Activated CD4-positive, alpha-beta T cell treated with anti-CD3 and anti-CD28 coated beads, Interleukin-2, amount 50 U/mL, for 16 hours (primary cell): ENCODE measurements around the gene TSPAN32.
A peak's percentile ranks its signal among the peaks of the same experiment; 100 is the strongest.

Experiments used
- DNase-seq: peaks from one replicate; pipeline ENCODE4 v3.0.0-alpha.2; 2020

TSPAN32 gene, protein sequence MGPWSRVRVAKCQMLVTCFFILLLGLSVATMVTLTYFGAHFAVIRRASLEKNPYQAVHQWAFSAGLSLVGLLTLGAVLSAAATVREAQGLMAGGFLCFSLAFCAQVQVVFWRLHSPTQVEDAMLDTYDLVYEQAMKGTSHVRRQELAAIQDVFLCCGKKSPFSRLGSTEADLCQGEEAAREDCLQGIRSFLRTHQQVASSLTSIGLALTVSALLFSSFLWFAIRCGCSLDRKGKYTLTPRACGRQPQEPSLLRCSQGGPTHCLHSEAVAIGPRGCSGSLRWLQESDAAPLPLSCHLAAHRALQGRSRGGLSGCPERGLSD

DNA sequence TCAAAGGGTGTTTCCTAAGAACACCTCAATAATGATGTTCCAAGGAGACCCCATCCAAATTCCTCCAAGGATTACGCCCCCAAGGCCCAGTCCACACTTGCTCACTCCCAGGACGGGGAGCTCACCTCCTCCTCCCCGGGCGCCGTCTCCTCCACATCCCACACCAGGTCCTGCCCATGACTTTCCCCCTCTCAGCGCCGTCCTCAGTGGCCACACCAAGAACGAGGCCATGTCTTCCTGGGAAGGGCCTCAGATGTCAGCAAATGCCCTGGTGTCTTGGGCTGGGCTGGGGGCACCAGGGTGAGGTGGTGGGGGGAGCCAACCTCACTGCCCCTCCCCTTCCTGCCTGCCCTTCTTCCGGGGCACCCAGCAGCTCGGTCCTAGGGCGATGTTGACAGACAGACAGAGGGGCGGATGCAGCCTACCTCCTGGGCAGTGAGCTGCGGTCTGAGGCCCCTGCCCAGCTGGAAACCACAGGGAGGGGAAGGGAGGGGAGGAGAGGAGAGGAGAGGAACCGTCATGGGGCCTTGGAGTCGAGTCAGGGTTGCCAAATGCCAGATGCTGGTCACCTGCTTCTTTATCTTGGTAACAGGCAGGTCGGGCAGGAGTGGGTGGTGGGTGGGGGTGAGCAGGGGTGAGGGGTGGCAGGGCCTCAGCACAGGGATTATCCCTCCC, at the start of gene TSPAN32, which contains the start of gene C11orf21:
Gene TSPAN32, plus strand, starts transcription at position 383 of the 675 bp plus-strand sequence. Its CDS starts 137 bp downstream, at position 520.
Gene C11orf21, minus strand, starts transcription at position 288 of the 675 bp plus-strand sequence. Its CDS starts 110 bp downstream, at position 178.
- peak; percentile 74 for DNase-seq

DNA sequence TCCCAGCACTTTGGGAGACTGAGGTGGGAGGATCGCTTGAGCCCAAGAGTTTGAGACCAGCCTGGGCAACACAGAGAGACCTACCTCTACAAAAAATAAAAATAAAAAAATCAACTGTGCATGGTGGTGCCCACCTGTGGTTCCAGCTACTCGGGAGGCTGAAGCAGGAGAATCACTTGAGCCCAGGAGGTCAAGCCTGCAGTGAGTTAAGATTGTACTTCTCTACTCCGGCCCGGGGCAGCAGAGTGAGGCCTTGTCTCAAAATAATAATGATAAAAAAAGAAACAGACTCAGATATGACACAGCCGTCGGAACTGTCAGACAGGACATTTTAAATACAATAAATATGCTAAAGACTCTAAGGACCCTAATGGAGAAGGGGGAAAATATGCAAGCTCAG, 49.8 kb upstream of the TSPAN32 start:
- DNase-seq: no peak

DNA sequence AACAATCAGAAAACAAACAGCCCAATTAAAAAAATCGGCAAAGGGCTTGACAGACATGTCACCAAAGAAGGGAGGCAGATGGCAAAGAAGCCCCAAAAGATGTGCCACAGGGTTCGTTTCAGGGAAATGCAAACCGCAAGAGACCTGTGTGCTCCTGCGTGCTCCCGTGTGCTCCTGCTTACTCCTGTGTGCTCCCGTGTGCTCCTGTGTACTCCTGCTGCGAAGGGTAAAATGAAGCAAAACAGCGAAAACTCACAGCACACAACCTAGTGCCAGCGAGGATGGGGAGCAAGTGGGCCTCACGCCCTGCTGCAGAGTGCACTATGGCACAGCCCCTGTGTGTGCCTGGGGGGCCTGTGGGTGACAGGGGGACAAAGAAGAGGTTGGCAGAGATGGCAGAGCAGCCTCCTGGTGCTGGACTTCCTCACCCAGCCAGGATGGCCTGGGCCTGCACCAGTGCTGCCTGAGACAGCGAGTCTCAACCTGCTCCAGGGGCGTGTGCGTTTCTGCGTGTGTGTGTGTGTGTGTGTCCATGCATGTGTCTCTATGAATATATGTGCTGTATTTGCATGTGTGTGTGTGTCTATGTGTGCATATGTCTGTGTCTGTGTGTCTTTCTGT, 45.4 kb upstream of the TSPAN32 start:
- DNase-seq: no peak

DNA sequence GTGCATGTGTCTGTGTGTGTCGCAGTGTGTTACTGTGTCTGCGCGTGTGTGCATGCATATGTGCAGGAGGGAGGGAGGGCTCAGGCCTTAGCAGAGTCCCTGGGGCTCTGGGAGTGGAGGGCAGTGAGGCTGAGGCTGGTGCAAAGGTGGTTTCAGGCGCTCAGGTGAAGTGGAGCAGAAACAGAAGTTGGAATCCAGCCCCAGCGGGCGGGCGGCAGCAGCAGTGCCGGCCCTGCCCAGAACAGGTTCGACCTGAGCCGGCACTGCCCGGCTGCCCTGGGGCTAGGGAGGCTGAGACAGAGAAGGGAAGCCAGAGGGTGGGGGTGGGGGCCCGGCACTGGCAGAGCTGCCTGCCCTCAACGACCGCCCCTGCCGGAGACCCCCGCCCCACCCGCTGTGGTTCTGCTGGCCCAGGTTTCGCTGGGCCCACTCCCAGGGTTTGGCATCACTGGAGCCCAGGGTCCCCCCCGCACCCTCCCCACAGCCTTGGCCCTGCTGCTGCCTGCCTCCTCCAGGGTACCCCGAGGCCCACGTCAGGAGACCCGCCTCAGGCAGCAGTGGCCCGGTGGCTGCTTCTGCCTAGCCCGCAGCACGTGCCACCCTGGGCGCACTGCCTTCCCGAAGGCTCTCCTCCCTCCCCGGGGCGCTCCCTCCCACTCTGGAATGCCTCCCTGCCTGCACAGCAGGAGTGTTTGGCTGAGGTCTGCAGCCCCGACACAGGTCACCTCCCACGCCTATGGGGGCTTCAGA, 44.7 kb upstream of the TSPAN32 start:
- no peak for DNase-seq

DNA sequence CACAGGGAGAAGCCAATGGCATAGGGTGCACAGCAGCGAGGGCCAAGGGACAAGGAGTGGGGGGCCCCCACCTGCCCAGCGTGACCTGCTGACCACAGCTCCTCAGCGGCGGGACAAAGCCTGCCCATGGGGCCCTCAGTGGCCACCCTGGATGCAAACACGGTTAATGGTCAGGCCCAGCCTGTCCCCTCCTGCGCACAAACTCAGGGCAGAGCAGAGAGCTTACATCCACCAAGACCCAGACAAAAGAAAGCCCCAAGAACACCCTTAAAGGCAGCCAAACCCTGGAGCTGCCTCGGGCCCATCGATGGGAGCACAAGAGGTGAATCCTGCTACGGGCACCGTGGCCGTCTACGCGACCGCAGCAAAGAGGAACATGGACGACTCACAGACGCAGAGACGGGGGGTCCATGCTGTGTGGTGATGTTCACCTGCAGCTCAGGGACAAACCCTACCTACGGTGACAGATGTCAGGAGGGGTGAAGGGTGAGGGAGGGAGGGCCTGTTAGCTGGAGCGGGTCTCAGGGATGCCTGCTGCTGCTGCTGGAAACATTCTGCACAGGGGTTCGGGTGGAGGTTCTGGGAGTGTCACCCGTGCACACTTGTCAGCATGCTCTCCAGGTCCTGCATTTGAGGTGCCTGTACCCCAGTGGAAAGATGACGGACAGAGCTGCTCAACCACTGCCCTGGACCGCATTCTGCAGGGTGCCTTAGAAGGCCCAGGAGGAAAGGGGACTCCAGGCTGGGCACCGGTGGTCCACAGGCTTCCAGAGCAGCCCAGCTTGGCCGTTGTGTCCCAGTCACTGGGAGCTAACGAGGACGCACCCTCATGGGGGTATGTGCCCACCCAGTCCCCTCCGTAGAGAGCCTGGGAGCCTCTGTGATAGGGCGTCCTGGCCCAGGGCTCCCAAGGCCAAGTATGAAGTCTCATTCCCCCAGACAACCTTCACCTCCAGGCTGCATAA, 43.0 kb upstream of the TSPAN32 start:
- DNase-seq: no peak

DNA sequence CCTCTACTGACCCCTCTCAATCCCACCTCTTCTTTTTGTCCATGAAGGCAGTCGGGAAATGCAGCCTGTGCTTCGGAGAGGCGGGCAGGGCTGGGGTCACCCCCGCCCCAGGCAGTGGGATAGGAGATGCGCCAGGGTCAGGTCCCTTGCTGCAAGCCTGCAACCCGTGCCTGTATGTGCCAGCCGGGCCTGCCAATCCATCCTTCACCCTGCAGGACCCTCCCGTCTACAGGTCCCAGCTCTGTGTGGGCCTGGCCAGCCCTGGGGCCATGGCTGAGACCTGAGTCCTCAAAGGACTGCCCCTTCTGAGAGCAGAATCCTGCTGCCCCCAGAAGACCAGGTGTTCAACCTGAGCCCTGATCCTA, 42.4 kb upstream of the TSPAN32 start:
- DNase-seq: no peak

DNA sequence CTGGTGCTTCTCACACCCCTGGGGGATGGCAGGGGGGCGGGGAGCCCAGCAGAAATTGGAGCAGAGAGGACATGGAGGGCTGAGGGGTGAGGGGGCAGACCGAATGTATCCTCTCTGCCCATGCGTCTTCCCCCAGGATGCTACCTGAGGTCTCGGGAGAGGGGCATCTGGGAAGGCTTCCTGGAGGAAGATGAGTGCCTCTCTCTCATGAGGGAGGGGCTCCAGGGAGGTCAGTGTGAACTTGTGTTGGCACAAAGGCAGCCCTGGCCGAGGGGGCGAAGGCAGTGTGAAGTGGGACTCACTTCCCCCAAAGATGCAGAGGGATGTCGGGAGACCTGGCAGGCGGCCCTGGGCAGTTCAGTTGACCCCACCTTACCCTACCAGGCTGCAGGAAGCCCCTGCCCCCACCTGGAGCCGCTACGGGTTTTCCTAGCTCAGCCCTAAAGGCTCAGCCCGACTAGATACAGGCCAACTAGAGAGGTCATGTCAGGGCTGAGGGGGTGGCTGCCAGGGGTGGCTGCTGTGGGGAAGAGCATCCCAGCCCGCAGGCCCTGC, 41.8 kb upstream of the TSPAN32 start:
- DNase-seq: no peak

DNA sequence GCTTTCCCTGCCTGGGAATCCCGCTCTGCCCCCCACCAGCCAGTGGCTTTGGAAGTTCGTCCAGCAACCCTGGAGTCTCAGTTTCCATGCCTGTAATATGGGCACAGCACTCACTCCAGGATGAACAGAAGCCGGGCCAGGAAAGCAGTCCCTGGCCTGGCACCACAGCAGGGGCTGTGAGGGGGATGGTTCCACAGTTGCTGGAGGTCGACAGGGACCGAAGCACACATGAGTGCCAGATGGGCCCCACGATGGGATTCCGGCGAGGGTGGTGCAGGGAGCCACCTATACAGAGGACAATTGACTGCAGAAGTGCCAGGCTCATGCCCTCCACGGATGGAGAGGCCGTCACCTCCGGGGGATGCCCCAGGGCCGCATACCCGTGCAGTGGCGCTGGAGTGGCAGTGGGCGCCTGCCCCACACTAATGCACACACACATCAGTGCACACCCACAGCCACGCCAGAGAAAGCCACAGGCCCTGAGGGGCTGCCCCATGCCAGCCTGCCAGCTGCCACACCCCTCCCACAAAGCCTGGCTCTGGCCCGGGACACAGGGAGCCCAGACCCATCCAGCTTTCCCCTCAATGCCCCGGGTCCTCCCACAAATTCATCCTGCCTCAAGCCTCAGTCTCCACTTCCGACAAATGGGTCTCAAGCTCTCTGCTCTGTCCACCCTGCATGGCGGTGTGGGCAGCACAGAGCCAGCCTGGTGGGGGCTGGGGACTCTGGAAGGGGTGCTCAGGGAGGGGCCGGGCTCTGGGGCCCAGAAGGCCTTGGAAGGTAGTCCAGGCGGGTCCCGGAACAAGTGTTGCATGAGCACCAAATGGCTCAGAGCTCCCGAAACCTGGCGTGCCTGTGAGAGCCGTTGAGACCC, 41.1 kb upstream of the TSPAN32 start:
- no peak for DNase-seq

DNA sequence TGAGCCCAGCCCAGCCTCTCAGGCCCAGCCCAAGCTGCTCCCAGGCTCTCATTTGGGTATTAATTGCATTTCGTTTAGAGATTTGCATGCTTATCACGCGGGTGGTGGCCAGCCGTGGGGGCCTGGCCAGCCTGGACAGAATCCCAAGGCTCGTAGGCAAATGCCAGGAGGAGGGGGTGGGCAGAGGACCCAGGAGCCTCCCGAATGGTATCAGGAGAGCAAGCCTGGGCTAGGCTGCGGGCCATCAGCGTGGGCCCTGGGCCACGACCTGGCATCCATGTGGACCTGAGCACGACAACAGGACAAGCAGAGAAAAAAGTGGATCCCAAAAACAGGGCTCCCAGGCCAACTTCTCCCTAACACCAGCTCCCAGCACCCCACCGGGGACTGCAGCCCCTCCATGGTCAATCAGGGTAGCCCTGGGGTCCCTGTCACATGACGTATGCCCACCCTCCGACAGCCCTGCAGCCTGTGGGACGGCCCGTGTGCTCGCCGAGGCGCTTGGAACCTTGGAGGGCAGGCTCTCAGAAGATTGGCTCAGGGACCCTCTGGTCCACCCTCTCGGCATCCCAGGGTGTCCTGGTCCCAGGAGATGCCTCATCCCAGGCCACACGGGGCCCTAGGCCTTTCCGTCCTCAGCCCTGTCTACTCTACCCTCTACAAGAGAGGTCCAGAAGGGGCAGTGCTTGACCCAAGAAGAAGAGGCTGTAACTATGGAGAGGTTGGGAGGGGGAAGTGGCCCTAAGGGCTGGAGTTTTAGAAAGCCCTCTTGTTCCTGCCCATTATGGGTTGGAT, 40.2 kb upstream of the TSPAN32 start:
- no peak for DNase-seq

DNA sequence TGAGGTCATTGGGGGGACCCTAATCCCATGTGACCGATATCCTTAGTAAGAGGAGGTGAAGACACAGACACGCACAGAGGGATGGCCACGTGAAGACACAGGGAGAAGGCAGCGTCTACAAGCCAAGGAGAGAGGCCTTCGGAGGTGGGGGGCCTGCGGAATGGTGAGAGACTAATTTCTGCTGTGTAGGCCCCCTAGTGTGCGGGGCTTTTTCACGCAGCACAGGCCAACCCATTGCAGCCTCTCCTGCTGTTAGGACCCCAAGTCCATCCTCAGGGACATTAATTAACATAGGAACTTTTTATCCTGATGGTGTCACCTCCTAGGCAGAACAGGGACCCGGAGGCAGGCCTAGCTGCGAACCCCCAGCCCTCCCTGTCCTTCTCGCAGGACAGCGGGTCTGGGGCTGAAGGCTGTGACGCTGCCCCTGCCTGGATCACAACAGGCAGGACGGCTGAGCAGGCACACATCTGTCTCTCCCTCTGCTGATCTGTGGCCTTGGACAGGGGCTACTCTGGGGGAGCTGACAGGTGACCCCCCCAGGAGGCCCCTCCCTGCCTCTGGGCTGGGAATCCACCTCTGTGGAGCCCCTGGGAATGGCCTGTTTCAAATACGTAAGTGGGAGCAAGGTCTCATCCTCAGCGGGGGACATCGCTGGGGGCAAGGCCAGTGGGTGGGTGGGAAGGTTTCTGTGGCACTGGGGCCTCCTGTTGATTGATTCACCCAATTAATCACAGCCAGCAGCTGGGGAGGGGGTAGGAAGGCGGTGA, 39.3 kb upstream of the TSPAN32 start:
- no peak for DNase-seq

DNA sequence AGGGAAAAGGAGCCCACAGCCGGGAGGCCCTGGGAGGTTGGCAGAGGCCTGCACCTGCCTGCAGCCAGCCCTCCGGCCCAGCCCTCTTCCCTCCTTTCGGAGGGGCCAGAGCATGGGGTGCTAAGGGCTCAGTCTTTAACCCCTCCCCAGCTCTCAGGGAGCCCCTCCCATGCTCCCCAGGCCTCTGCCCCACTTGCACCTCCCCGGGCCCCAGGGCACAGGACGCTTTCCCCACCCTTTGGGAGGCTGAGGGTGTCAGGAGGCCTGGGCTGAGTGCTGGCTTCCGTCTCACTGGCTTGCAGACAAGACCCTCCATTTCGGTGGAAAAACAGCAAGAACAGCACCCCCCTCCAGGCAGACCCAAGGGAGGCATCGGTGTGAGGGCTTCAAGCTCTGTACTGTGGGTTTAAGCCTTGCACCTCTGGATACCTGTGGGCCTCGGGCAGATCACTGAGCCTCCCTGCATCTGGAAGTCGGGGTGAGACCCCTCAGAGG, 38.7 kb upstream of the TSPAN32 start:
- no peak for DNase-seq

DNA sequence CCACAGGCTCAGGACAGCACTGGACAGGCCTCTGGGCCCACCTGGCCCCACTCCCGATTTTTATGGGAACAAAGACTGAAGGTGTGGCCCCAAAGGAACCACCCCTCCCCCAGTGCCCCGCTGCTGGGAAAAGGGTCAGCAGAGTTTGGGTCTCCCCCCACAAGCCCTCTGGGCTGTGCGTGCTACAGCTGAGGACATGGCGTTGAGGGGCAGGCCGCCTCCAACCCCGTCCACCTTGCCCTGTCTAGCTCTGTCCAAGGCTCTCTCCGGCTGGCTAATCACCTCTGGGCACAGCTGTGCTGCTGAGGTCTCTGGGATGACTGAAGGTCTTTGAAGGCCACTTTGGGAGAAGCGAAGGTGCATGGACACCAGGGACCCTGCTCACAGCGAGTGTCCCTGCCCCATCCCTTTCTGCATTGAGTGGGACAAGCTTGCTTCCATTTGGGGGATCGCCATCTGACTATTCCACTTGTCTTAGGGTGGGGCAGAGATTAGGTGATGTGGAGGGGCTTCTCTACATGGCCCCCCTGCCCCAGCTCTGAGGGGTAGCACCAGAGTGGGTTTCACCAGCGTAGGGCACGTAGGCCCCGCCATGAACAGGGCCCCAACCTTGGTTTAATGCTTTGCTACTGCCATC, 38.0 kb upstream of the TSPAN32 start:
- no peak for DNase-seq

DNA sequence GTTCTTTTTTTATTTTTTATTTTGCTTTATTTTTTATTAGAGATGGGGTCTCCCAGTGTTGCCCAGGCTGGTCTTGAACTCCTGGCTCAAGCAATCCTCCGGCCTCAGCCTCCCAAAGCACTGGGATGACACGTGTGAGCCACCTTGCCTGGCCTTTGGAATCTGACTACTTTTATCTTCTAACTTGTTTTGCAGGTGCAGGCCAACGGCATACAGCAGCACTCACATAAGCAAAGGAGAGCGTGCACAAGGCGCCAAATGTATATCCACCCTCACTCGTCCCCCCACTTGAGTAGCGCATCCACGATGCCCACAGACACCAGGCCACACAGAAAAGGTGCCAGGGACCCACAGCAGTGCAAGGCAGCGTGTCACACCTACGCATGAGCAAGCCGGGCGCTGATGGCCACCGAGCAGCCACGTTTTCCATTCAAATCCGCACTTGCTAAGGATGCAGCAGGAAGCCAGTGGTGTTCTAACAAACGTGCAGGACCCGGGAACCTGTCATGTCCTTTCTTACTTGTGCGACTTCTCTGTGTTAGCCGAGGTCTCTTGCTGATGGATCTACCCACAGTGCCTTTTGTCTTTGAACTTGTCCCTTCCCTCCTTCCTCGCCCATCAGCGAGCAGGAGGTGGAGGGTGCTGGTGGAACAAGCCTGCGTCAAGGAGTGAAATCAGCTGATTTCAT, 37.3 kb upstream of the TSPAN32 start:
- no peak for DNase-seq

DNA sequence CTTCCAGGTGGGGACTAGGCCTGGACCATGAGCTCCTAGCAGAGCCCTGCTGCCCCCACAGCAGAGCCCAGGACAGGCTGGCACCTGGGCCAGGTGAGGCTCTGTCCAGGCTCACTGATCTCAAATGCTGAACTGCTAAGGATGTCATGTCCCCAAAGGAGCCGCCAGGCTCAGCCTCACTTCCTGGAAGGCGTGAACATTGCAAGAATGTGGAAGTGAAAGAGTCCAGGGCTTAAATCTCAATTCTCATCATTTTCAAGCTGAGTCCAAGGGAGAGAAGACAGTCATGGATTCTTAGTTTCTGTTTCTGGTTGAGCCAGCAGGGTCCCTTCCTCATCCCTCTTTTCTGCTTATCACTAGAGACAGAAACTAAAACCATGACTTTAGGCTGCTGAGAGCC, 36.4 kb upstream of the TSPAN32 start:
- peak; percentile 63 for DNase-seq

DNA sequence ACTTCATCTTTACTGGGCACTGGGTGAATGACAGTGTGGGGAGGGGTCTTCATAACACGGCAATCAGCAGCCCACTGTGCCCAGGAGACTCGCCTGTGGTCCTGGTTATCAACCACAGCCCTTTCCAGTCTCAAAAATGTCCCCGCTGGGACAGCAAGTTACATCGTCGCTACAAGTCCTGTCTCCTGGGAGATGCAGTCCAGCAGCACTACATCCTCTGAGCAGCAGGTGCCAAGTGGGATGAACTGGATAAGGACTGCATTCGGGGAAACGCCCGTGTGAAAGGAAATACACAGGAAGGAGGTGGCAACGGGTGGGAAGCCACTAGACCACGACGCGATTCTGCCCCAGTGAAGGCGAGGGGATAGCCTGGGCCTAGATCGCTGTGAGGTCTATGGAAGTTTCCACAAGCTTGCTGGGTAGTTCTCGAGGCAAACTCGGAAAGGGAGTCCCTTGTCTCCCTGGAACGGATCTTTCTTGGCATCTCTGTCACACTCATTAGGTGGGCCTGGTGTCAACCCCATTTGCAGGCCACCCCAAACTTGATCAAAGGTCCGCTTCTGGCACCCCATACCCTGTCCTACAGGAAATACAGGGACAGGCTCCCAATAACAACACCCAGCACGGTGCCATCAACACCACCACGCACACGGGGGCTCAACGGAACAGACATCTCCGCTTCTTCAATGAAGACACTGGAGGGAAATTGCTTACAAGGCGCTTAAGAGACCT, 35.8 kb upstream of the TSPAN32 start:
- no peak for DNase-seq

DNA sequence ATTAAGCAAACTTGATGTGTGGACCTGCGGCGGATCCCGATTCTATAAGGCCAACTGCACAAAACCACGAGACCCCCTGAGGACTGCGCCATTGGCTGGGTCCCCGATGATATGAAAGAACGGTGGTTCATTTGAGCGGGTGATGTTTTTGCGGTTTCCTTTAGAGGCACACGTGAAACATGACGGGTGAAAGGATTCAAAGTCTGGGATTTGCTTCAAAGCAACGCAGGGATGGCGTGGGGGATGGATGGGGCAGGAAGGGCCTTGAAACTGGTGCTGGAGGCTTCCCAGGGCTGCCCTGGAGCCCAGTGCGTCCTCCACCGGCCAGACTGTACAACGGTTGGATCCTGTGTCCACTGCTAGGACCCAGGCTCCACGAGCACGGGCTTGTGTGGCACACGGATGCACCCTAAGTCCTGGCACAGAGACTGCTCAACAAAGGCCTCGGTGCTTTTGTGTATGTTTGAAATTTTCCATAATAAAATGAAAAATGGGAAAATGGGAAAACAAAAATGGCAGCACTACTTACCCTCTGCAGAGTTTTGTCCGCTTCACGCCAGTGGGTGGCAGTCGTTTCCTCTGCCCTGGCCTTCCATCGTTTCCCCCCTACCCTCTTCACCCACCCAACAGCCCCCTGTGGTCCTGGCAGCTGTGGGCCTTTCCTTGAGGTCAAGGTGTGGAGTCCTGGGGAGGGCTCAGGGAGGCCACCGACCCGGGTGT, 35.1 kb upstream of the TSPAN32 start:
- DNase-seq: no peak
